WERI-Rb-1 (cell line): Measurements from ENCODE around the gene MAFG.

Source experiments
- DNase-seq: peaks from one replicate; pipeline ENCODE4 v3.0.0-alpha.2; 2020
- H3K27ac ChIP-seq: fragments of 250-450 bp; sonication (Bioruptor Pico); 2 replicates; pipeline ENCODE4 v1.5.1; 2020; ENCODE audit warnings: mild to moderate bottlenecking, moderate library complexity
- H3K27me3 ChIP-seq: fragments of 250-450 bp; sonication (Bioruptor Pico); 2 replicates; pipeline ENCODE4 v1.5.1; 2021; ENCODE audit warnings: mild to moderate bottlenecking, low read depth, moderate library complexity; ENCODE audit not compliant: insufficient read depth, severe bottlenecking
- H3K36me3 ChIP-seq: fragments of 250-450 bp; sonication (Bioruptor Pico); 2 replicates; pipeline ENCODE4 v1.5.1; 2020; ENCODE audit warnings: mild to moderate bottlenecking, moderate library complexity
- H3K4me3 ChIP-seq: 2 replicates; pipeline ENCODE4 v1.5.1; 2011; ENCODE audit warnings: low read depth, mild to moderate bottlenecking, control low read depth, low read length
- H3K9me3 ChIP-seq: fragments of 250-450 bp; sonication (Bioruptor Pico); 2 replicates; pipeline ENCODE4 v1.5.1; 2021; ENCODE audit warnings: mild to moderate bottlenecking, moderate library complexity; ENCODE audit not compliant: severe bottlenecking
- TF ChIP-seq, protein P1 (sequence below): IDR thresholded peaks from 2 replicates; pipeline ENCODE4 v1.5.1; 2011; ENCODE audit warnings: low read depth, mild to moderate bottlenecking, control low read depth, inconsistent platforms, low read length

The MAFG gene

DNA sequence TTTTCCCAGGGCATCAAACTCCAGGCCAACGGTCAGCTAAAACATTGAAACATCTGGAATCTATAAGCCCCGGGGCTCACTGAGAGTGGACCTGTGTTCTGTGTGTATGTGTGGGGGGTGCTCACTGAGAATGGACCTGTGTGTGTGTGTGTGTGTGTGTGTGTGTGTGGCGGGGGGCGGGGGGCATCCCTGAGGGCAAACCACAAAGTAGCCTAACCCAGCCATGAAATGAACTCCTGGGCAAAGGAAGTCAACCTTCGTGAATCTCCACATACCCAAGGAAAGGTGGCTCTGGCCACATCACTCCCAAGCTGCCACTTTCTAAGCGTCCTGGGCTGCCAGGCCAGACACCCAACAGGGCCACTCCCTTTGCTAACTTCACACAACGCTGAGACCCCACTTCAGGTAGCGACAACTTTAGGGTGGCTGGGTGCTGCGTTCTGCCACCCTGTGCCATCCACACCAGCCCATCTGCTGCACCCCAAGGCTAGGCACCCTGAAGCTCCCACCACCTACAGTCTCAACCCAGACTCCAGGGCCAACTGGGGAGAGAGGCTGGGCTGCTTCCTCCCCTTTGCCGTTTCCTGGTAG lies 1.6 kb downstream of the MAFG start:
- TF ChIP-seq, protein P1, sequence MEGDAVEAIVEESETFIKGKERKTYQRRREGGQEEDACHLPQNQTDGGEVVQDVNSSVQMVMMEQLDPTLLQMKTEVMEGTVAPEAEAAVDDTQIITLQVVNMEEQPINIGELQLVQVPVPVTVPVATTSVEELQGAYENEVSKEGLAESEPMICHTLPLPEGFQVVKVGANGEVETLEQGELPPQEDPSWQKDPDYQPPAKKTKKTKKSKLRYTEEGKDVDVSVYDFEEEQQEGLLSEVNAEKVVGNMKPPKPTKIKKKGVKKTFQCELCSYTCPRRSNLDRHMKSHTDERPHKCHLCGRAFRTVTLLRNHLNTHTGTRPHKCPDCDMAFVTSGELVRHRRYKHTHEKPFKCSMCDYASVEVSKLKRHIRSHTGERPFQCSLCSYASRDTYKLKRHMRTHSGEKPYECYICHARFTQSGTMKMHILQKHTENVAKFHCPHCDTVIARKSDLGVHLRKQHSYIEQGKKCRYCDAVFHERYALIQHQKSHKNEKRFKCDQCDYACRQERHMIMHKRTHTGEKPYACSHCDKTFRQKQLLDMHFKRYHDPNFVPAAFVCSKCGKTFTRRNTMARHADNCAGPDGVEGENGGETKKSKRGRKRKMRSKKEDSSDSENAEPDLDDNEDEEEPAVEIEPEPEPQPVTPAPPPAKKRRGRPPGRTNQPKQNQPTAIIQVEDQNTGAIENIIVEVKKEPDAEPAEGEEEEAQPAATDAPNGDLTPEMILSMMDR, result no peak
- Histone ChIP-seq H3K27ac (0 out of 2 replicates have a peak overlapping the region, but pooled peaks have one; percentile 75), H3K9me3 (no peaks in the 10 kb centered on the region), H3K36me3 (peaks cover 24% of the 10 kb centered on the region), H3K4me3 (peak overlapping the region; percentile 70), H3K27me3 (no peaks in the 10 kb centered on the region)
- DNase-seq, result no peak

DNA sequence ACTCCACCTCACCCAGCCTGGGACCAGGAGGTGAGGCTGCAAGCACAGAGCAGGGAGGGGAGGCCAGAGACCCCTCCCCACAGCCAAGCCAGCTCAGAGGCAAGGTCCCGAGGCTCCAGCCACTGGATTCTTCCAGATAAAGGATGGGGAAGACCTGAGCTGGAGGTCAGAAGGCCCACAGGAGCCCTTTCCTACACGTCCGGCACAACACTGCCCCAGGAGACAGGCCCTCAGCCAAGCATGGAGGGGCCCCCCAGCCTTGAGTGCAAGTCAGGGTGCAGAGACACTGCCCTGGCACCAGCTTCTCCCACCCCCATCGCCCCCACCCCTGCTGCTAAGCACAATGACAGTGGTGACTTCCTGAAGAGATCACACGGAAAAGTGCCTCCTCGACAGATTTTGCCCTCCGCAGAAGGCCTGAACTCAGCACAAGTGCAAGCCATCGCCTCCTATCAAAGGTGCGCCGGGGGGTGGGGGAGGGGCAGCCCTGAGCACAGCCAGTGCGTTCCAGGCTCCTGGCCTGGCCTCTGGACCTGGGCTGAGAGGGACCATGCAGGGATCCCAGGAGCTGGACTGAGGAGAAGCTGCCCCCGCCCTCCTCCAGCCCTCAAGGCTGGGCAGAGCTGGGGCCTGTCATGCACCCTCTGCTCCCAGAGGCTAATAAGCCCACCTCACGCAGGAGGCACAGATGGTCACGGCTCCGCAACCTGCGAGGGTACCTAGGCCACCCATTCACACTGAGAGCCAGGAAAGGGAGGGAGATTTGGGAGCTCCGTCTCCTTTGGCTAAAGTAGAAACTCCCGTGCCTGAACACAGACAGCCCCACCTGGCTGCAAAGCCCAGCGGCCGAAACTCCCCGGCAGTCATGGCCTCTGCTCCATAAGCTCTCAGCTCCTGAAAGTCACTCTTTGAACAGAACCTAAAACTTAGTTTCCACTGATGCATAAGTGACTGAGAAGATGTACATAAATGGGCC lies 2.7 kb downstream of the MAFG start:
- Histone ChIP-seq H3K4me3 (no peak overlapping the region), H3K36me3 (peaks cover 32% of the 10 kb centered on the region), H3K27me3 (no peaks in the 10 kb centered on the region), H3K27ac (peak overlapping the region; percentile 67), H3K9me3 (no peaks in the 10 kb centered on the region)
- peak; percentile 53 for DNase-seq
- TF ChIP-seq, protein P1, result no peak

- DNase-seq, result peak; percentile 87
- TF ChIP-seq, protein P1, result no peak
- H3K4me3 ChIP-seq, result peak overlapping the region; percentile 34
- no peaks in the 10 kb centered on the region for H3K27me3 ChIP-seq
- peaks cover 35% of the 10 kb centered on the region for H3K36me3 ChIP-seq
- H3K9me3 ChIP-seq, result no peaks in the 10 kb centered on the region
- H3K27ac ChIP-seq, result peak overlapping the region; percentile 67
Observed at GRCh38 chr17:81923302-81924260, 4.0 kb downstream of the MAFG start.

DNA sequence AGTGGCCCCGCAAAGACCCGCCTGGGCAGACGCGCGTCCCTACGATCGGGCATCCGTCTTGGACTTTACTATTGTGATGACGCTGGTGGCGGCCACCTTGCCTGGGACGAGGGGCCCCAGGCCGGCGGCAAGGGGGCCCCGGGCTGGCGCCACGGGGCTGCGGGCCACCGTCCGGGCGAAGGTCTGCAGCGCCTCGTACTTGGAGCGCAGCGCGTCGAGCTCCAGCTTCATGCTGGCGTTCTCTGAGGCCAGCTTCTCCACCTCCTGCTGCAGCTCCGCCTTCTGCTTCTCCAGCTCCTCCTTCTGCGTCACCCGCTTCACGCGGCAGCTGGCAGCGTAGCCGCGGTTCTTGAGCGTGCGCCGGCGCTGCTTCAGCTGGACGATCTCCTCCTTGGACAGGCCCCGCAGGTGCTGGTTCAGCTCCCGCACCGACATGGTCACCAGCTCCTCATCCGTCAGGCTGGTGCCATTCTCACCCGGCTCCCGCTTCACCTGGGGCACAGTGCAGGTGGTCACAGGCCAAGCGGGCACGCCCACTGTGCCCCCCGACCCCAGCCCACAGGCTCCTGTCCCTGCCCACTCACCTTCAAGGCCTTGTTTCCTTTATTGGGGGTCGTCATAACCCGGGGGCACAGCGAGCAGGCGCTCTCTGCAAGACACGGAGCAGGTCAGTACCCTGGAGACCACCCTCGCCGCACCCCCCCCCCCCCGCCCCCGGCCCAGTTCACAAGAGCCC lies 4.8 kb downstream of the MAFG start:
- H3K9me3 ChIP-seq, result no peaks in the 10 kb centered on the region
- H3K27ac ChIP-seq, result peak overlapping the region; percentile 67
- H3K27me3 ChIP-seq, result no peaks in the 10 kb centered on the region
- TF ChIP-seq, protein P1, result no peak
- DNase-seq, result no peak
- peak overlapping the region; percentile 34; the same call in 1 of the 2 replicates for H3K4me3 ChIP-seq
- H3K36me3 ChIP-seq, result peaks cover 35% of the 10 kb centered on the region

DNA sequence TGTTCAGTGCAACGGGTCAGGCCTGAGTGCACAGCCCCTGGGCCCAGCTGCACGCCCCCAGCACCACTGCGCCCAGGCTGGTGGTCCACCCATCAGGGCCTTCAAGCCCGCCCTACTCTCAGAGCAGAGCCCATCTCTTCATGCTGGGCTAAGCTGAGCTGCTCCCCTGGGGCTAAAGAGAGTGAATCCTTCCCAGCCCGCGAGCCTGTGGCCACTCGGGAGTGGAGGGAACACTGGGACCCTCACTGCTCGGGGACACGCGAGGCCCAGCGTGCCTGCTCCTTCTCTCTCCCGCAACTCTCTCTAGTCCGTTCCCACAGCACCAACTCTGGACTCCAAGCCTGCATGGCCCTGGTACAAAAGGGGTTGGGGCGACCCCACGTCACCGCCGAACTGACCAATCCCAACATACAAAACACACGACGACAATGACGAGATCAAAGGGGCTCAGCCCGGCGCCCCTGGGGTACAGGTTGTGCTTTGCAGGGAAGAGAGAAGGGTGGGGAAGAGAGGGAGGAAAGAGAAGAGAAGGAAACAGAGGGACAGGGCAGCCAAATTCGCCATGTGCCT lies 5.5 kb downstream of the MAFG start:
- Histone ChIP-seq H3K9me3 (no peaks in the 10 kb centered on the region), H3K4me3 (no peak overlapping the region), H3K27me3 (no peaks in the 10 kb centered on the region), H3K27ac (no peak overlapping the region), H3K36me3 (peaks cover 35% of the 10 kb centered on the region)
- DNase-seq, result no peak
- TF ChIP-seq, protein P1, result no peak
